ENCODE results near the gene SLC2A3.
"Not testable (repeated sequence)": the region's sequence is repeated elsewhere in the genome, so short reads cannot be mapped to it uniquely, and the experiment has no call there.

SLC2A3 gene

DNA sequence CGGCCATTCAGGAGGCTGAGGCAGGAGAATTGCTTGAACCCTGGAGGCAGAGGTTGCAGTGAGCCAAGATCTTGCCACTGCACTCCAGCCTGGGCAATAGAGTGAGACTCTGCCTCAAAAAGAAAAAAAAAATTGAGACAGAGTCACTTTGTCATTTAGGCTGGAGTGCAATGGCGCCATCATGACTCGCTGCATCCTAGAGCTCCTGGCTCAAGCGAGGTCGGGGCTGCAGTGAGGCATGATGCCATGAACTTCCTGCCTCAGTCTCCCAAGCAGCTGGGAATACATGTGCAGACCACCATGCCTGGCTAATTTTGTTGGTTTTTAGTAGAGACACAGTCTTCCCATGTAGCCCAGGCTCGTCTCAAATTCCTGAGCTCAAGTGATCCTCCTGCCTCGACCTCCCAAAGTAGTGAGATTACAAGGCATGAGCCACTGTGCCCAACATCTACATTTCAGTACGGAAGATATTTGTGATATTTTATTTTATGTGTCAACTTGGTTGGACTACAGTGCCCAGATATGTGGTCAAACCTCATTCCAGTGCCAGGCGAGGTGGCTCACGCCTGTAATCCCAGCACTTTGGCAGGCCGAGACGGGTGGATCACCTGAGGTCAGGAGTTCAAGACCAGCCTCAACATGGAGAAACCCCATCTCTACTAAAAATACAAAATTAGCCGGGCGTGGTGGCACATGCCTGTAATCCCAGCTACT is 14.4 kb upstream of the SLC2A3 start:
- not testable (repeated sequence) for DNase-seq (ENCODE audit: low spot score)

GRCh38 chr12:7948589-7949260 is 12.7 kb upstream of the SLC2A3 start:
- DNase-seq (ENCODE audit: low spot score), result no peak

DNA sequence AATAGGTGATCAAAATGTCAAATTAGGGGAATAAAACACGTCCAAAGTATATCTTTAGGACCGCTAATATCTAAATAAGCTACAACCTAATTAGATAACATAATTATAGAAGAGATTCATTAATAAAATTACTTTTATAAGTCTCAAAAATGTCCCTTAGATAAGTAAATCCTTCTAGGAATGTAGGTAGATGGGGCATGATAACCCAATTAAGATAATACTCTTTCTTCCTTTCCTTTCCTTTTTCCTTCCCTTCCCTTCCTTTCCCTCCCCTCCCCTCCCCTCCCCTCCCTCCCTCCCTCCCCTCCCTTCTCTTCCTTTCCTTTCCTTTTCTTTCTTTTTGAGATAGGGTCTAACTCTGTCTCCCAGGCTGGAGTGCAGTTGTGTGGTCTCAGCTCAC is 11.0 kb upstream of the SLC2A3 start:
- no peak for DNase-seq (ENCODE audit: low spot score)

GRCh38 chr12:7944760-7945159 is 8.8 kb upstream of the SLC2A3 start:
- not testable (repeated sequence) for DNase-seq (ENCODE audit: low spot score)

- no peak for DNase-seq (ENCODE audit: low spot score)
These were observed 4.9 kb upstream of the SLC2A3 start for GRCh38 chr12:7940906-7941305.

DNA sequence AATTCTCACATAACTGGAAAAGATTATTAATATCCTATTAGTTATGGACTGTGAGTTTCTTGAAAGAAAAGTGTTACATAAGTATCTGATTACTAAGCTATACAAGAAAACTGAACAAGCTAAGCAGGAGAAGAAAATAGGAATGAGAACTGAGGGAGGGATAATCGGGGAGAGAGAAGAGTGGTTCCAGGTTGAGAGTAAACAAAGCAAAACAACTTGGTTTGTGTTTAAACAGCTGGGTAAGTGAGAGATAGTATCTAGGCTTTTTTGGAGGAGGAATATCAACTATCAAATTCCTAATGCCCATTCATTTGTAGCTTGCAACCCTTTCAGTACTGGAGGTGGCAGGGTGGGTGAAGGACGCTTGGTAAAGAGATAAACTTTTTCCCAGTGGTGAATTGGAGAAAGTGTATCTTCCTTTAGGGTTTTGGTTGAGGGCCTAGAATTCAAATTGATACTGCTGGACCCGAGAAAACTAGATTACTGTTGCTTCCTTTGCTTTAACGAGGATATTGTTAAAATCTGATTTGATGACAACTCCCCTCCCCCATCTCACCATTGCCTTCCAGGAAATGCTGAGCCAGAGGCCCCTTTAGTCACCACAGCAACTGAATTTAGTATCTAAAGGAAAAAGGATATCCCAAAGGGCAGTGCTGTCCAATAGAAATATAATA is 2.0 kb upstream of the SLC2A3 start:
- no peak for DNase-seq (ENCODE audit: low spot score)

- no peak for DNase-seq (ENCODE audit: low spot score)
These were observed 996 bp downstream of the SLC2A3 start for GRCh38 chr12:7934889-7935492.

DNA sequence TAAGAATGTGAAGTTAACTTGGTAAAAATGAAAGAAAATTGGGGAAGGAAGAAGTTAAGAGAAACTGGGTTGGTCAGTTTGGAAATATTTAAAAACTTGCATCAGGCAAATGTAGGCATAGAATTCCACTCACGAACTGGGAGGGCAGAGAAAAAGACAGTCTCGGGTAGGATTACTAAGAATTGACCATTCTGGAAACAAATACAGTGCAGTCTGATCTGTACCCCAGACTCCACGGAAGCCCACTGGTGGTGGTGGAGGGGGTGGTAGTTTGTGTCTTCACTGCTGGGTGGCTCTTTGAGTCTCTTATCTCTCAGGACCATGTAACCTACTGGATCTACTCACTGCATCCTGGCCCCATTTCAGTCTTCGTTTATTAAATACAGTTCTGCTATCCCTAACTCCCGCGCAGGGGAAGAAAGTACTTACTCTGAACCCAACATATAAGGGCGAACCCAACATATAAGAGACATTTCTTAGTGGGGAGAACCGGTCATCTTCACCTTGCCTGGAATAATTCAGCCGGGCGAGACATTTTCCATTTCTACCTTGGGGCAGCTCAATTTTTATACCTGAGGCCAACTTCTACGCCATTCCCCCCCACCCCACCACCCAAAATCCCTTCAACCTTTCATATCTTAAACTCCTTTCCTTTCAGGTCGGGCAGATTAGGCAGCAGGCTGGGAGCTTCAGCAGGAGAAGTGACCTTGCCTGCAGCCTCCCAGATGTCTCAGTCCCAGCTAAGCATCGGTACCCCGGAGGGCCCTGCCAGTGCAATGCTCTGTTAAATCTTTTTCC is 1.7 kb downstream of the SLC2A3 start:
- no peak for DNase-seq (ENCODE audit: low spot score)

DNA sequence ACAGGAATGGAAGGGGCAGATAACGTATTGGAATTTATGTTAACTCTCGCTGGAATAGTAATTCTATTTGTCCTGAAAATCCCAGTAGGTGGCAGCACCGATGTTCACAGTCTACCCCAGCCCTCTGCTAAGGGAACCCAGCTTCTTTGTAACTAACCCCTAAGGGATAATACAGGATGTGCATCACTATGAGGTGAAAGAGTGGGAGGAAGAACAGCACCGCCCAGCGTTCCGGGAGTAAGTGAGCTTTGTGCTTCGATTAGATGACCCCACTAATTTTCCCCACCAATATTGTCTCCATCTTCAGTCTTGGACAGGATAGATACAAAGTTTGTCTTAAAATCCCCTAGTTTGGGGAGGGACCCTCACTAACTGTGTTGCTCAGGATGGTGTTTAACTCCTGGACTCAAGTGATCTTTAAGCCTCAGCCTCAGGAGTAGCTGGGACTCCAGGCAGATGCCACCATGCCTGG is 2.7 kb downstream of the SLC2A3 start:
- peak; percentile 83 for DNase-seq (ENCODE audit: low spot score)

DNA sequence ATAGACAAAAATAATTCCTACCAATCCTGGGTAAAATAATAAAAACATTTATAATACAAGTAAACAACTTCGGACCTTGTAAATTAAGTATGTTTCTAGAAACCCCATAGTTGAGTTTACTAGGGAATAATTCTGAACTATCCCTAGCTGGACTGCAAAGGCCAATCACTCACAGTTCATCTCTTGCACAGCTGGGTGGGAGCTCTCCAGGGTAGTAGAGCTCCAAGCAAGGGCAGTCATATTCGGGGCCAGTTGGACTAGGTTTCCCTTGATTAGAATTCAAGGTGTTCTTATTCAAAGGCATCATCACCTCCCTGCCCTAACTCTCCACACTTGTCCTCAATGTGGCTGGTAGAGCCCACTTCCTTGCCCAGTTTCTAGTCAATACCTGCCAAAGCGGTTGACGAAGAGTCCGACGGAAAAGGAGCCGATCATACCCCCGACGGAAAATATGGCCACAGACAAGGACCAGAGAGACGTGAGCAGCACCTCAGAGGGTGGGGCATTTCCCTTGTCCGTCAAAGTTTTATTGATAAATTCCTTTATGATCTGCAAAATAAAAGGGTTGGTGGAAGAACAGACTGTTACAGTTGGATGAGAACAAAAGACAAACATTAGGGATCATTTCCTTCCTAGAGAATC is 3.3 kb downstream of the SLC2A3 start:
- DNase-seq (ENCODE audit: low spot score), result not testable (repeated sequence)

GRCh38 chr12:7929083-7929792 is 6.7 kb downstream of the SLC2A3 start:
- DNase-seq (ENCODE audit: low spot score), result no peak

DNA sequence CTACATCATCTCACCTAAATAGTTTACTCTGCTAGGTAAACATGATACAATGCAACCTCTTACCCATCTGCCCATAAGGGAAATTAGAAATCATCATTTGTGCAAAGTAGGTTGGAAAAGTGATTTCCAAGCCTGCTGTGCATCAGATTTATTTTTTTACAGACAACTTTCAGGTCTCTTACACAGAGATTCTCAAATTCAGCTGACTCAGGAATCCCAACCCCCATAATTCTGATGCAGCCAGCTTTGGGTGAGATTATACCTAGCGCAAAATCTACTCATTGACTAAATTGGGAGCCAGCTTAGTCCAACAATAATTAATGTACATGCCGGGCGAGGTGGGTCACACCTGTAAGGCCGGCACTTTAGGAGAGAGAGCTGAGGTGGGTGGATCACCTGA is 8.5 kb downstream of the SLC2A3 start:
- DNase-seq (ENCODE audit: low spot score), result no peak

DNA sequence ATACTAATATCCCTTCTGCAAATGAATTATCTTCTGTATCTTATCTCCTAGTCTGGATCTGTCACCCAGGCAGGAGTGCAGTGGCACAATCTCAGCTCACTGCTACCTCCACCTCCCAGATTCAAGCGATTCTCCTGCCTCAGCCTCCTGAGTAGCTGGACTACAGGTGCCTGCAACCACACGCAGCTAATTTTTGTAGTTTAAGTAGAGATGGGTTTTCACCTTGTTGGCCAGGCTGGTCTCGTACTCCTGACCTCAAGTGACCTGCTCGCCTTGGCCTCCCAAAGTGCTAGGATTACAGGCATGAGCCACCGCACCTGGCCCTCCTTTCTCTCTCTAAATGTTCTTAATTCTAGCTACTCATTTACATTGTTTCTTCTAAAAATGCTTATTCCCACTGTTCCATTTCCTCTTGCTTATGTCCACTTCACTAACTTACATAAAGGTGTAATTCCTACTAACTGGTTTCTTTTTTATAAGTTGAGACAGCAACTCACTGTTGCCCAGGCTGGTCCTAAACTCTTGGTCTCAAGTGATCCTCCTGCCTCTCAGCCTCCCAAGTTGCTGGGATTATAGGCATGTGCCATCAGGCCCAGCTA is 9.8 kb downstream of the SLC2A3 start:
- DNase-seq (ENCODE audit: low spot score), result not testable (repeated sequence)

GRCh38 chr12:7923241-7924236 is 12.4 kb downstream of the SLC2A3 start:
- DNase-seq (ENCODE audit: low spot score), result no peak

DNA sequence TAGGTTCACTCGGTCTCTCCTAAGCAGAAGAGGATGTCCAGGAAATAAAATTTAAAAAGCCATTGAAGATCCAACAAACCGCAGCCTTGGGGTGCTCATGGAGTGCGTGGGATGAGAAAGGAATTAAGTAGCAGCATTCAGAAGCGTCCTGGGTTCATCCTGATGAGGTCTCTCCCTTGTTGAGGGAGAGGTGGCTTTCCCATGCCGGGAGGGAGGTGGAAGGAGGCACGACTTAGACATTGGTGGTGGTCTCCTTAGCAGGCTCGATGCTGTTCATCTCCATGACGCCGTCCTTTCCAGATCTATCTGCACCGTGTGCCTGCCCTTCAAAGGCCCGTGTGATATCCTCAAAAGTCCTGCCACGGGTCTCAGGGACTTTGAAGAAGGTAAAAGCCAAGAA is 14.8 kb downstream of the SLC2A3 start:
- not testable (repeated sequence) for DNase-seq (ENCODE audit: low spot score)

DNA sequence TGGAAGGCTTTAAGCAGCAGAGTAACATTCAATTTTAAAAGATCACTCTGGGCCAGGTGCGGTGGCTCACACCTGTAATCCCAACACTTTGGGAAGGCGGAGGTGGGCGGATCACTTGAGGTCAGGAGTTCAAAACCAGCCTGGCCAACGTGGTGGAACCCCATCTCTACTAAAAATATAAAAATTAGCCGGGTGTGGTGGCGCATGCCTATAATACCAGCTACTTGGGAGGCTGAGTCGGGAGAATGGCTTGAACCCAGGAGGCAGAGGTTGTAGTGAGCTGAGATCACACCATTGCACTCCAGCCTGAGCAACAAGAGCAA is 17.8 kb downstream of the SLC2A3 start:
- not testable (repeated sequence) for DNase-seq (ENCODE audit: low spot score)

- no peak for DNase-seq (ENCODE audit: low spot score)
These were observed 18.4 kb downstream of the SLC2A3 start for GRCh38 chr12:7917392-7918267.

DNA sequence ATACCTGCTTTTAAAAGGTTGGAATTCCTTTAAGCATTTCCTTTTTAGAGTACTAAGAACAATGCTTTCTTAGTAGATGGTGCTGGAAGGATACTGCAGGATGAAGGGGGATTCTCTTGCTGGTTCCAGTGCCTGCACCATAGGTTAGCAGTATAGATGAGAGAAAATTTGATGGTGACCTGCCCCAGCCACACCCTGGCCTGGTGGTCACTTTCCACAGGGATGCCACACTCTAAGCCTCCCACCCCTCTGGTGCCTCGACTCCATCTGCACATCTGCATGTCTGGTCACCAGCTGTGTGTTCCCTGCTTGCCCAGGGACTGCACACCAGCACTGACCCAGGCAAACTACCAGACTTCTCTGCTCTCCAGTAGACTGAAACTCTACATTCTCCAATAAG is 19.1 kb downstream of the SLC2A3 start:
- DNase-seq (ENCODE audit: low spot score), result no peak

Measured in iPS-NIHi11 (cell line).